GM21367 (cell line): ENCODE results near the gene ATG5.

ENCODE experiments used
- ATAC-seq: cut with Tn5 transposase; IDR thresholded peaks from one replicate; pipeline ENCODE4 v1.9.1; 2021; ENCODE audit not compliant: unreplicated experiment

Gene ATG5

GRCh38 chr6:106226676-106227075, 98.9 kb downstream of the ATG5 start:
- no peak for ATAC-seq

GRCh38 chr6:106225581-106225980, 100.0 kb downstream of the ATG5 start:
- ATAC-seq = no peak

GRCh38 chr6:106223300-106223930, 102.1 kb downstream of the ATG5 start:
- ATAC-seq = no peak

GRCh38 chr6:106220485-106220884, 105.1 kb downstream of the ATG5 start:
- peak; percentile 57 for ATAC-seq

- no peak for ATAC-seq
Measured at GRCh38 chr6:106216527-106216926, 109.0 kb downstream of the ATG5 start.

GRCh38 chr6:106215608-106216007, 110.0 kb downstream of the ATG5 start:
- no peak for ATAC-seq

- no peak for ATAC-seq
Measured at GRCh38 chr6:106214531-106214930, 111.0 kb downstream of the ATG5 start.

GRCh38 chr6:106213660-106214289, 111.8 kb downstream of the ATG5 start:
- ATAC-seq = no peak

- ATAC-seq = no peak
Measured at GRCh38 chr6:106212576-106212975, 113.0 kb downstream of the ATG5 start.

GRCh38 chr6:106206905-106207304, 118.7 kb downstream of the ATG5 start:
- peak; percentile 75 for ATAC-seq

- ATAC-seq = no peak
Measured at GRCh38 chr6:106204961-106205360, 120.6 kb downstream of the ATG5 start.

GRCh38 chr6:106199998-106200397, 125.6 kb downstream of the ATG5 start:
- no peak for ATAC-seq

GRCh38 chr6:106199331-106199730, 126.2 kb downstream of the ATG5 start:
- no peak for ATAC-seq

- no peak for ATAC-seq
Measured at GRCh38 chr6:106197441-106197840, 128.1 kb downstream of the ATG5 start.

- no peak for ATAC-seq
Measured at GRCh38 chr6:106194949-106195921, 130.3 kb downstream of the ATG5 start.

GRCh38 chr6:106192824-106193223, 132.7 kb downstream of the ATG5 start:
- ATAC-seq = no peak

- ATAC-seq = no peak
Measured at GRCh38 chr6:106188104-106188794, 137.3 kb downstream of the ATG5 start.

GRCh38 chr6:106187424-106187982, 138.1 kb downstream of the ATG5 start:
- ATAC-seq = no peak

- no peak for ATAC-seq
Measured at GRCh38 chr6:106186714-106187113, 138.8 kb downstream of the ATG5 start.

GRCh38 chr6:106186172-106186571, 139.4 kb downstream of the ATG5 start:
- ATAC-seq = no peak

- no peak for ATAC-seq
Measured at GRCh38 chr6:106185615-106186014, 139.9 kb downstream of the ATG5 start.
